HG03139 (cell line): ENCODE measurements around the gene GALR2.

ENCODE experiments used
- ATAC-seq: cut with Tn5 transposase; IDR thresholded peaks from one replicate; pipeline ENCODE4 v1.9.1; 2021; ENCODE audit not compliant: unreplicated experiment

The GALR2 gene

DNA sequence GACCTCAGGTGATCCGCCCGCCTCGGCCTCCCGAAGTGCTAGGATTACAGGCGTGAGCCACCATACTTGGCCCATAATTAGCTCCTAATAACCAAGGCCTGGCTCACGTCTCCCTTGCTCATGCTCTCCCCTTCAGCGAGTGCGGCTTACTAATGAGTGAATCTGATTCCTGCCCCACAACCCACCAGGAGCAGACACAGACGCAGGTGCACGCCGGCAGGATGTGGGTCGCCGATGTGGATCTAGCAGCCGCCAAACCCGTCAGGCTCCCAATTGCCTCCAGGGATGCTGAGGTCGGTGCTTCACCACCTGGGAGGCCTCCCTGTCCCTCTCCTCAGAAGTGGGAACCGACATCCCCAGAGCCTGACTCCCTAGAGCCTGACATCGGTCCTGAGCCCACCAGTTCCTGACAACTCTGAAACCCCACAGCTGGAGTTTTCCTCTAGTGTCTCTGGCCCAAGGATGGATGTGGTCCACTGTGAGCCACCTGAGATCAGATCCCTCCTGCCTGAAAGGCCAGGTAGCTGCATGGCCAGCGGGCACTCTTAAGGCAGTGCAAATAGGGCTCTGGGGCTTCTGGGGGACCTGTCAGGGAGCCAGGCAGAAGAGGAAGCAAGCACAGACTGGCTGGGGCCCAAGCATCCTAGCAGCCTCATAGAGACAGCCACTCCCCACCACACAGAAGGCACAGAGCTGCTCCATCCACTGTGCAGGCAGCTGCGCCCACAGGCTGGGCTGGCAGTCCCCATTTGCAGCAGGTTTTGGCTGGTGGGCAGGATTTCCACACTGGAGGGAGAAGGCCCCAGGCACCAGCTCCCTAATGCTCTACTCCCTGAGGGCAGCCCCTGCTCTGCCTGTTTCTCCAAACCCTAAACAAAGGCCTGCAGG lies 18.2 kb downstream of the GALR2 start:
- ATAC-seq: no peak

DNA sequence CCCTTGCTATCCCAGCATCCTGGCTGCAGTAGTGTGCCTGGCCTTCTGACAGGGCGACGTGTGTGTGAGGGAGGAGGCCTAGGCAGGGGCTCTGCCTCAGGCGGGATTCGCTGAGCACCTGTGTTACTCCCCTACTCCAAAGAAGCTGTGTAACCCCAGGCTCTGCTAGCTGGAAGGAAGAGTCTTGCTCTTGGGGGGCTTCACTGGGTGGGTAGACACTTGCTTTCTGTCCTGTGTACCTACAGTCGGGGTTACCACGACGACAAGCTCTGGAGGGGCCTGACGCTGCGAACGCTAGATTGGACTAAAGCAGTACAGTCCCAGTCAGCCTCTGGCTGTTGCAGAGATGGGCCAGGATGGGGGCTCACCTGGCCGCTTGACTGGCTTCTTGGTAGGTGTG lies 19.5 kb downstream of the GALR2 start:
- no peak for ATAC-seq

DNA sequence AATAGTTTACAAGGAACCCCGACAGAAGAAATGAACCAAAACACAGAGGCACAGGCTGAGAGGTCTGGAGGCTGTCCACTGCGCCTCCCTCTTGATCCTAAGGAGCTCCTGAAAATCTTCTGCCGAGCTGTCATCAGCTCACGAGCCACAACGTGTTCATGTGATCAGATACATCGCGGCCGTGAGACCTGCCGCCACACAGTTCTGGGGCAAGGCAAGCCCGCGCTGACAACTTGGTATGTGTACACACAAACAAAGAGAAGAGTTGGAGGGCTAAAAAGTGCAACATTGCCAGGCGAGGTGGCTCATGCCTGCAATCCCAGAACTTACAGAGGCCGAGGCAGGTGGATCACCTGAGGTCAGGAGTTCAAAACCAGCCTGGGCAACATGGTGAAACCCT lies 21.4 kb downstream of the GALR2 start:
- no peak for ATAC-seq

DNA sequence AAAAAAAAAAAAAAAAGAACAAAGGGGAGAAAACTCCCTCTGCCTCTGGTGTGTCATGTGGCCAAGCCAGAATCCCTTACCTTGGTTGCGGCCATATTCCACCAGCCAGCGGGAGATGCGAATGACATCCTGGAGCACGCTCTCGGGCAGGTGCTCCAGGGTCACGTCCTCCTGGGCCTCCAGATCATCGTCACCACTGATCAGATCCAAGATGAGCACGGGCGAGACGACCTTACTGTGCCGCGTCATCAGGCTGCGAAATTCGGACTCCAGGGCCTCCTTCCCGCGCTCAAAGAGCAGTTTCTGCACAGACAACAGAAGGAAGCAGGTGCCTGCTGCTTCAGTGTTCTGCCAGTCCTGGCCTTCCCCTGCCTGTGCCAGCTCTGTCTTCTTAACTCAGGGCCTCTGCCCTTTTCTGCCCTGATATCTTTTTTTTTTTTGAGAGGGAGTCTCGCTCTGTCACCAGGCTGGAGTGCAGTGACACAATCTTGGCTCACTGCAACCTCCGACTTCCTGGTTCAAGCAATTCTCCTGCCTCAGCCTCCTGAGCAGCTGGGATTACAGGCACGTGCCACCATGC lies 23.2 kb downstream of the GALR2 start:
- no peak for ATAC-seq

DNA sequence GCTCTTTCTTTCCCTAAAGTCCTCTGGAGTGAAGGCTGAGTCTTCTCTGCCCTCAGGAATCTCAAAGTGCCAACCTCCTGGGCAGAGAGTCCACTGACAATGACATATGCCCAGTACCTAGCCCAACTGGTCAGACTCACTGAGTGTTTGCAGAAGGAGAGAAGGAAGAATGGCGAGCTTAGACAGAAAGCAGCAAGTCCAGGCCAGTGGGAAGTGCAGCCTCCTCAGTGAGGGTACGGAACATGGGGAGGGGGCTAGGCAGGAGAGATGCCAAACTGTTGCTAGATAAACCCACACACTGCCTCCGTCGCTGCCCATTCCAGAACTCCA lies 28.3 kb downstream of the GALR2 start:
- ATAC-seq: no peak

DNA sequence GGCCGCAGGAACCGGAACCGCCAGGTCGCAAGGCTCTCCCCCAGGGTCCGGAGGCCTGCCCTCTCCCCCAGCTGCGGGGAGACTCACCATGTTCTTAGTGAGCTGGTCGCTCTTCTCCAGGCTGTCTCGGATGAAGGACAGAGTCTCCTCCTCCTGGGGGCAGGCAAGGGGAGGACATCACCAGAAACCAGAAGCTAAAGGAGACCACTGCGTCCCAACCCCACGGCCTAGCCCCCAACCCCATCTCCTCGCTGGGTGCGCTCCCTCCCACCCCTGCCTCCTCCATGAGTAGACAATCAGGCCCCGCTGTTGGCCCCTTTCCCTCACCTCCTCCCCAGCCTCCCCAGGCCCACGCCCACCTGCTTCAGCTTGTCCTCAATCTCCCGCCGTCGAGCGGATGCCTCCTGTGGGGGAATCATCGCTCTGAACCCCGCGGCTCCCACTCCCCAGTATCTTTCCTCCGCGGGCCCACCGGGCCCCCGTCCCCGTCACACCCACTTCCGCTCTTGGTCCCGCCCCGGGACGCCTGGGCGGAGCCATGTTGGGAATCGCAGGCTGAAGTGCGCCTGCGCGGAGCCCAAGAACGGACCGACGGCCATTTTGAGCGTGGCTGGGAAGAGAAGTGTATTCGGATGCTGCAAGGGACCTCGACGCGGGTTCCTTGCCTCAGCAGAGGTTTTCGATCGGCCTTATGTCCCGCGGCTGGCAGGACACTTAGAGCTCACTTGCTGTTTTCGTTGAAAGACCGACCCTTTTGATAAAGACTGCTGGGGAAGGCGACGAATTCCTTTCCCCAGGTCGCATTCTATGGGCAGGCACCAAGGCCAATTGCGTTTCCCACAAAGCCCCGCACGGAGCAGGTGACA lies 28.9 kb downstream of the GALR2 start, which contains the start of gene EXOC7:
TSS of gene EXOC7 (minus strand) at position 514 of the 866 bp plus-strand sequence. CDS start at position 419, 95 bp downstream.
- no peak for ATAC-seq

DNA sequence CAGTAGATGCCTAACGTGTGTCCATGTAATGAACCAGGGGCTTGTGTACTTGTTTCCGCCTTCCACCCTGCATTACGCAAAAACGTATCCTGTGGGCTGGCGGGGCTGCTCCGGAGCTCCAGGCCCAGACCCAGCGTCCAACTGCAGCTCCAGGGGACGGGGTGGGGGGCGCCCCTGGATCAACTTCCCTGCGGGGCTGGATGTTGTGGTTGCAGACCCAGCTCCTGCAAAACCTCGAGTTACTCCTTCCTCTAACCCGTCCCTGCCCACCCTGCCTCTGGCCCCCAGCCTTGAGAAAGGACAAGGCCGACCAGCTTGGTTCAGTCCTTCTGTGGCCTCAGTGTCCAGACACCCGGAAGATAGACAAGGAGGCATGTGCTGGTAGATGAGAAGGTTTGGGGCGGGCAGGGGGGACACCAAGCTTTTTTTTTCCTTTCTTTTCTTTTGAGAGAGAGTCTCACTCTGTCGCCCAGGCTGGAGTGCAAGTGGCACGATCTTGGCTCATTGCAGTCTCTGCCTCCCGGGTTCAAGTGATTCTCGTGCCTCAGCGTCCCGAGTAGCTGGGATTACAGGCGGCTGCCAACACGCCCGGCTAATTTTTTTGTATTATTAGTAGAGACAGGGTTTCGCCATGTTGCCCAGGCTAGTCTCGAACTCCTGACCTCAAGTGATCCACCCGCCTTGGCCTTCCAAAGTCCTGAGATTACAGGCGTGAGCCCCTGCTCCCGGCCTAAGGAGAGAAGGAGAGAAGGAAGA lies 29.7 kb downstream of the GALR2 start:
- no peak for ATAC-seq

DNA sequence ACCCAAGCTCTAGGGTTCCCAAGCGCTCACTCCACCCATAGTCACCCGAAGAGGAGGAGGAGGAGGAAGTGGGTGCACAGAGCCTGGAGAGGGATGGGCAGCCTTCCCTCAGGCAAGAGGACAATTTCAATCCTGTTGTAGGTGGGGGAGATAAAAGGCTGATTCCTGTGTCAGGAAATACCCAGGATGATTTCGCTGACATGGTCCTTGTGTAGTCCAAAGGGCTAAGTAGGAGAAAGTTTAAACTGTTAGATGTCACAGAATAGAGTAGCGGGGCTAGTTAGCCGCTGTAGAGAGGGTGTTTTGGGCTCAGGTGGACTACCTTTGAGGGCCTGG lies 30.3 kb downstream of the GALR2 start:
- no peak for ATAC-seq

DNA sequence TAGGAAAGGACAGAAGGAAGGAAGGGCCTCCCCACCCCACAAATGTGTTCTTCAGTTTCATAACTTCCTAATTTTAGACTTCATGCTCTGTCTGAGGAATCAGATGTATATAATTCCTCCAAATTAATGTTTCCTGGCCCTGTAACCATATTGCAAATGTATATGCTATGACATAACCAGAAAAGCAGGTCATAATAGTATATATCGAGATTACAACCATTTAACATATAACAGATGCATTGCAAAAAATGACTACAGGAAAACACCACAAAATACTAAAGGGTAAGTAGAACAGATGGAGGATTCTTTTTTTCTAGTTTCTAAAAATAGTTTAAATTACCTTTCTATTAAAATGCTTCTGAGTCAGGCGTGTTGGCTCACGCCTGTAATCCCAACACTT lies 32.1 kb downstream of the GALR2 start:
- ATAC-seq: no peak

DNA sequence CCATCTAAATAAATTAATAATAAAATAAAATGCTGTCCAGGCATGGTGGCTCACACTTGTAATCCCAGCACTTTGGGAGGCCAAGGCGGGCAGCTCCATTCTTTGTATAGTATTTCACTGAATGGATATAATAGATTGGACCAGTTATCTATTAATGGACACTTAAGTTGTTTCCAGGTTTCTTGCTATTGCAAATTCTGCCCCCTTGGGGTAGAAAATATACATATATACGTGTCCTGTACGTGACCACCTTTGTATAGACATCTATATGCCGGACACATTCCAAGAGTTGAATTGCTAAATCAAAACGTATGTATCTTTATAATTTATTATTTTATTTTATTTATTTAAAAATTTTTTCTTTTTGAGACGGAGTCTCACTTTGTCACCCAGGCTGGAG lies 32.9 kb downstream of the GALR2 start:
- ATAC-seq: no peak

DNA sequence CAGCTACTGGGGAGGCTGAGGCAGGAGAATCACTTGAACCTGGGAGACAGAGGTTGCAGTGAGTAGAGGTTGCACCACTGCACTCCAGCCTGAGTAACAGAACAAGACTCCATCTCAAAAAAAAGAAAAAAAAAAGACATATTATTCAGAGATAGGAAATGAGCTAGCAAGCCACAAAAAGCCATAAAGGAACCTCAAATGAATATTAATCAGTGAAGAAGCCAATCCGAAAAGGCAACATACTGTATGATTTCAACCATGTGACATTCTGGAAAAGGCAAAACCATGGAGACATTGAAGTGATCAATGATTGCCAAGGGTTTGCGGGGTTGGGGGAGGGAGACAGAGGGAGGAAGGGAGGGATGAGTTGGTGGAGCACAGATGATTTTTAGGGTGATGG lies 37.4 kb downstream of the GALR2 start:
- ATAC-seq: no peak

DNA sequence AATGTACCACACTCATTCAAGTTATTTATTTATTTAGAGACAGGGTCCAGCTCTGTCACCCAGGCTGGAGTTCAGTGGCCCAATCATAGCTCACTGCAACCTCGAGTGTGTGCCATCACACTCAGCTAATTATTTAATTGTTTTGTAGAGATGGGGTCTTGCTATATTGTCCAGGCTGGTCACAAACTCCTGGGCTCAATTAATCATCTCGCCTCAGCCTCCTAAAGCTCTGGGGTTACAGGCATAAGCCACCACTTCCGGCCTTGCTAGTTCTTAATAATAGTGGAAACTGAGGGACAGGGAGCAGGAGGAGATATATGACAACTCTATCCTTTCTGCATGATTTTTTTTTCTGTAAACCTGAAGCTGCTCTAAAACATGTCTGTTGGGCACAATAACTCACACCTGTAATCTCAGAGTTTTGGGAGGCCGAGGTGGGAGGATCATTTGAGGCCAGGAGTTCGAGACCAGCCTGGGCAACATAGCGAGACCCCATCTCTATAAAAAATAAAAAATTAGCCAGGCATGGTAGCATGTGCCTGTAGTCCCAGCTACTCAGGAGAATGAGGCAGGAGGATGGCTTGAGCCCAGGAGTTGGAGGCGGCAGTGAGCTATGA lies 40.7 kb downstream of the GALR2 start:
- no peak for ATAC-seq

DNA sequence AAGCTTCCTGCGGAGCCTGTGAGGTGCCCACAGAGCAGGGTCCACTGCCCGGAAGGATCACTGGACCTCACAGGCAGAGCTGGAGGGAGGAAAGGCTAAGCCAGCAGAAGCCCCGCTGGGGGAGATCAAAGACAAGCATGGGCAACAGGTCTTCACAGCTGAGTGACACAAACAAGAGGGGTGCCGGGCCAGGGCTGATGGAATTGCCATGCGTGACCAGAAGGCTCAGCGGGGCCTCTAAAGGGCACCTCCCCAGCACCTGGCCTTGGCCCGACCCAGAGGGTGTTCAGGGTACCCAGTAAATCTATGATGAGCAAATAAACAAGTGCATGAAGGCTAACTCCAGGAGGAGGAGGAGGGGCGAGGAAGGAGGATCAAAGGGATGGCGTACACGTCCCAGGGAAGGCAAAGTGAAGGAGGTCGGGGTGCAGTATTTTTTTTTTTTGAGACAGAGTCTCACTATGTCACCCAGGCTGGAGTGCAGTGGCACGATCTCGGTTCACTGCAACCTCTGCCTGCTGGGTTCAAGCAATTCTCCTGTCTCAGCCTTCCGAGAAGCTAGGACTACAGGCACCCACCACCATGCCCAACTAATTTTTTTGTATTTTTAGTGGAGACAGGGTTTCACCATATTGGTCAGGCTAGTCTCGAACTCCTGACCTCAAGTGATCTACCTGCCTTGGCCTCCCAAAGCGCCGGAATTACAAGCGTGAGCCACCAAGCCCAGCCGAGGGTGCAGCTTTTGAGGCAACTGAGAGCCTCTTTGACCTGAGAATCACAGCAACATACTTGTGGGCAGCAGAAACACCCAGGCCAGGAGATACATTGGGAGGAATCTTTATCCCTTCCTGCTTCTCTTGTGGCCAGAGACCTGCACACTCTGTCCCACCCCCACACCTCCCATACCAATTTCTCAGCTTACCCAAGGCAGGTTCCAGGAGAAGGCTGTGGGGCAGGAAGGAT lies 45.1 kb downstream of the GALR2 start:
- ATAC-seq: no peak

DNA sequence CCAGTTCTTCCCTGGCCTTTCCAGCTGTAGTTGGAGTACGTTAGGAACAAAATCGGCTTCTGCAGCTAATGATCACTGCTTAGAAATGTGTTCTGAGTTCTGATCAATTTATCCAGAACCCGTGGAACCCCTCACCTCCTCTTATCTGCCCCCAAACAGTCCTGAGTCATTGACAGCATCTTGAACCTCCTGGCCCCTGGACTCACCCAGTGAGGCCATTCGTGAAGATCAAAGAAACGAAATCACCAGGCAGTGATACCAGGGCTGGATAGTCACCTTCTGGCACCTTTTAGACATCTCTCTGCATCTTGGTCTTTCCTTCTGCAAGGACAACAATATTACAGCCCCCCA lies 46.1 kb downstream of the GALR2 start:
- no peak for ATAC-seq

DNA sequence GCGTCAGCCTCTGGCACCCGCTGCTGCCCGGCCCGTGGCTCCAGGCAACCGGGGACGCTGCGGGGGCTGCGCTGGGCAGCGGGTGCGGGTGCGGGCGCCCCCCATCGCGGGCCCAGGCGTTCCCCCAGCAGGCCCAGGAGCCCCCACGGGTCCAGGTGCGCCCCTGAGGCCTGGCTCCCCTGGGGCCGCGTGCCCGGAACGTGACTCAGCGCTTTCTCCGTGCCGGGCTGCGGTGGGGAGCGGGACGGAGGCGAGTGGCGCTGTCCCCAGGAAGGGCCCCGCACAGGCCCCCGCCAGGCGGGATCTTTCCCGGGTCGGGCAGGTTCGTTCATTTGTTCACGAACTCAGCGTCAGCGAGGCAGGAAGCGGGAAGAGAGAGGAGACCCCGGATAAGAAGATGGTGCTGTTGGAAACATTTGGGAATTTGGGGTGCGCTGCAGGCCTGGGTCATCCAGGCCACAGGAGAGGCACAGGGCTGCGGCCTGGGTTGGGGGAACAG lies 47.4 kb downstream of the GALR2 start:
- ATAC-seq: no peak

DNA sequence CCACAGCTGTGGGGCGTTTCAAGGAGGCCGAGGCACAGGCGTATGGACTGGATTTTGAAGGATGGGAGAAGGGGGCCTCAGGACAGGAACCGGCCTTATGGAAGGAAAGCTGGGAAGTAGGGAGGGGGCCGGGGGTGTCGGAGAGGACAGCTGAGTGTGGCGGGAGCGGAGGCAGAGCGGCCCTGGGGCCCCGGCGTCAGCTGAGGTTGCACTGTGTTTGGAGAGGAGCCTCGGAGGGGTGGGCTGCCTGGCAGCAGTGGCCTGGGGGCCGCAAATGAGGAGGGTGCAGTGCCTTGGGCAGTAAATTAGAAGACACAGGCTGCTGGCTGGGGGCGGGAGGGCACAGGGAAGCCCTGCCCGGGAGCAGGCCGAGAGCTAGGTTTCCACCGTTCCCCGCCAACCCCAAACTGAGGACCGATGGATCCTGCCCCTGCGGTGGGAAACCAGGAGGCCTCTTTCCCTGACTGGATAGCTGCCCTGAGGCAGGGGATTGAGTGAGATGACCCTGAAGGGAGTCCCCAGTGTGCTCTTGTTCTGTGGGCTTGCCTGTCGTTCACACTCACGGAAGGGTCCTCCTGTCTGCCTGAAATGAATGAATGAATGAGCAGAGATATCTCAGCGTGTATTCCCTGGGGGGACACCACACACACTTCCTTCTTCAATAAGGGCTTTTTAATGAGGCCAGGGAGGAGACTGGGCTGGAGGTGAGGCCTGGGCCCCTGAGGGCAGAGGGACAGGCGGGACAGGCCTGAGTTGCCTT lies 48.0 kb downstream of the GALR2 start:
- ATAC-seq: no peak

DNA sequence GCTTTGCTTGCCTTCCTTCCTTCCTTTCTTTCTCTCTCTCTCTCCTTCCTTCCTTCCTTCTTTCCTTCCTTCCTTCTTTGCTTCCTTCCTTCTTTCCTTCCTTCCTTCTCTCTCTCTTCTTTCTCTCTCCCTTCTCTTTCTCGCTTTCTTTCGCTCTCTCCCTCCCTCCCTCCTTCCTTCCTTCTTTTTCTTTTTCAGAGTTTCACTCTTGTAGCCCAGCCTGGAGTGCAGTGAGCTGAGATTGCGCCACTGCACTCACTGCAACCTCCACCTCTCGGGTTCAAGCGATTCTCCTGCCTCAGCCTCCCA lies 48.6 kb downstream of the GALR2 start:
- ATAC-seq: no peak

DNA sequence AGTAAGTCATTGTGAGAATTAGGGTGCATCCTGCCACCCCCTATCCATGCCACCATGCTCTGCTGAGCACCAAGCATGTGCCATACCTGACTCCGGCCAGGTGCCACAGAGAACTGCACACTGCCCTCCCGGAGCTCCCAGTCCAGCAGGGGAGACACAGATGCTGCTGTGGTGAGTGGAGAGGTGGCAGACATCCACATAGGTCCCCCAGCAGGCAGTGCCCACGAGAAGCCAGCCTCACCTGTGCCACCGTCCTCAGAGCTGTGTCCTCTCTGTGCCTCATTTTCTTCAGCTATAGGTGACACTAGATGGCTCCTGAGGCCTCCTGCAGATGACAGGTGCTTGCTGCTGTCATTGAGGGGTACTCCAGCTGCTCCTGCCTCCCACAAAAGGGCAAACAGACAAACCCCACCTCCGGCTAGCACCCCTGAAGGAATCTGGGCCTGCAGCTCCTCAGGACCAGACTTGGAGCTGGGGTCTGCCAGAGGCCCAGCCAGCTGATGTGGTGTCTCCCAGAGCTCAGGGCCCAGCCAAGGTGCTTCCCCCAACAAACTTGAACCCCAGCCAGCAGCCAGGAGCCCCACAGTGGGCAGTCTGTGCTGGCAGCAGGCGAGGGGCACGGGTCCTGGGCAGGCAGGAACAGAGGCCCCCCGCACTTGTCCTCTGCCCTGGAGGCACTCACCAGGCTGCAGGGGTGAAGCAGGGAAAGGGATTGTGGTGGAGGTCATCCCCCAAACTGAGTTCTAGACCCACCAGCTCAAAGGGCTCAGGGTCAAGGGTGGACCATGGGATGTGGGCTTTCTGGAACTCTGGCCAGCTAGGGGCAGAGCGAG lies 49.4 kb downstream of the GALR2 start:
- ATAC-seq: no peak
